Activated CD8-positive, alpha-beta memory T cell treated with anti-CD3 and anti-CD28 coated beads, Interleukin-2, amount 50 U/mL, for 1 hour (primary cell): Measurements from ENCODE around the gene NCF1.
"Not testable (repeated sequence)": the region's sequence is repeated elsewhere in the genome, so short reads cannot be mapped to it uniquely, and the experiment has no call there.

Experiments
- DNase-seq: peaks from one replicate; pipeline ENCODE4 v3.0.0-alpha.2; 2020; ENCODE audit errors: extremely low read depth

NCF1 gene

GRCh38 chr7:74788369-74789150 is 14.7 kb downstream of the NCF1 start:
- peak; percentile 77 for DNase-seq

GRCh38 chr7:74789200-74789736 is 15.5 kb downstream of the NCF1 start:
- DNase-seq: not testable (repeated sequence)

GRCh38 chr7:74797848-74798622 is 24.2 kb downstream of the NCF1 start:
- not testable (repeated sequence) for DNase-seq

GRCh38 chr7:74798644-74799043 is 24.8 kb downstream of the NCF1 start:
- not testable (repeated sequence) for DNase-seq

GRCh38 chr7:74815882-74816281 is 42.1 kb downstream of the NCF1 start:
- DNase-seq: not testable (repeated sequence)

GRCh38 chr7:74820146-74820805 is 46.5 kb downstream of the NCF1 start:
- DNase-seq: not testable (repeated sequence)

- not testable (repeated sequence) for DNase-seq
Measured at GRCh38 chr7:74821259-74821658, 47.4 kb downstream of the NCF1 start.

- DNase-seq: not testable (repeated sequence)
Measured at GRCh38 chr7:74829959-74830358, 56.1 kb downstream of the NCF1 start.

- DNase-seq: not testable (repeated sequence)
Measured at GRCh38 chr7:74830411-74830810, 56.6 kb downstream of the NCF1 start.
